Fibroblast of skin of left biceps (primary cell): ENCODE measurements around the gene STAMBP.
"Not testable (repeated sequence)": the region's sequence is repeated elsewhere in the genome, so short reads cannot be mapped to it uniquely, and the experiment has no call there.

Experiments used
- DNase-seq, 2 experiments: peaks; one replicate each; pipeline ENCODE4 v3.0.0-alpha.2; 2013; ENCODE audit warnings: low read depth in 2 of 2

The STAMBP gene

GRCh38 chr2:73837847-73838585, 9.3 kb downstream of the STAMBP start:
- DNase-seq = no peak

- peak in 1 of 2 experiments; percentile 29 for DNase-seq
Observed at GRCh38 chr2:73838889-73839534, 10.3 kb downstream of the STAMBP start.

GRCh38 chr2:73839653-73840411, 11.1 kb downstream of the STAMBP start:
- DNase-seq = no peak

- no peak for DNase-seq
Observed at GRCh38 chr2:73841912-73842738, 13.4 kb downstream of the STAMBP start.

GRCh38 chr2:73842739-73843019, 13.9 kb downstream of the STAMBP start:
- DNase-seq = no peak

GRCh38 chr2:73844087-73844486, 15.3 kb downstream of the STAMBP start:
- no peak for DNase-seq

GRCh38 chr2:73850009-73850408, 21.2 kb downstream of the STAMBP start:
- no peak for DNase-seq

- no peak for DNase-seq
Observed at GRCh38 chr2:73851274-73851673, 22.5 kb downstream of the STAMBP start.

- peak in 1 of 2 experiments; percentile 29 for DNase-seq
Observed at GRCh38 chr2:73852020-73852419, 23.3 kb downstream of the STAMBP start.

- no peak for DNase-seq
Observed at GRCh38 chr2:73855526-73855925, 26.8 kb downstream of the STAMBP start.

GRCh38 chr2:73856214-73856613, 27.5 kb downstream of the STAMBP start:
- peak; percentile 84 to 89 for DNase-seq

- DNase-seq = peak; percentile 57 to 58
Observed at GRCh38 chr2:73859721-73860586, 31.2 kb downstream of the STAMBP start.

- no peak for DNase-seq
Observed at GRCh38 chr2:73862987-73863386, 34.2 kb downstream of the STAMBP start.

GRCh38 chr2:73868204-73868978, 39.6 kb downstream of the STAMBP start:
- no peak for DNase-seq

GRCh38 chr2:73870084-73870483, 41.3 kb downstream of the STAMBP start:
- peak; percentile 45 to 63 for DNase-seq

- no peak for DNase-seq
Observed at GRCh38 chr2:73877071-73877802, 48.5 kb downstream of the STAMBP start.

GRCh38 chr2:73877984-73878383, 49.2 kb downstream of the STAMBP start:
- not testable (repeated sequence) for DNase-seq

GRCh38 chr2:73885406-73885805, 56.6 kb downstream of the STAMBP start:
- DNase-seq = no peak

- DNase-seq = no peak
Observed at GRCh38 chr2:73886357-73886756, 57.6 kb downstream of the STAMBP start.
